Measurements from ENCODE around the gene STIP1.

DNA sequence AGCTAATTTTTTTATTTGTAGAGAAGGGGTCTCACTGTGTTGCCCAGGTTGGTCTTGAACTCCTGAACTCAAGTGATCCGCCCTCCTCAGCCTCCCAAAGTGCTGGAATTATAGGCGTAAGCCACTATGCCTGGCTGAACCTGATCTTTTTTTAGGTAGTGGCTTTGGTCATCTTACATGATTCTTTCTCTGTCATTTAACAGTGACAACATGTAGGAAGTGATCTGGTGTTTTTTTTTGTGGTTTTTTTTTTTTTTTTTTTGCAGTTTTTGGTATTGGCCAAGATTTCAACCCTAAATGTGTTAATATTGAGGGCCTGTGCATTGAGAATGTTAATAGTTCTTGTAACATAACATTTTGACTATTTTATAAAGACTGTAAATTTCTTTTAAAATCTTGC is 12.5 kb downstream of the STIP1 start:
- no peak for TF ChIP-seq CREB1 (IDR thresholded peaks at IDR 0.05; ENCODE audit: low read depth)
- no peak for TF ChIP-seq TAF1 (IDR thresholded peaks at IDR 0.05; ENCODE audit: low read depth)
- no peak for TF ChIP-seq RAD21 (IDR thresholded peaks at IDR 0.05; ENCODE audit: low read depth)
- no peak for TF ChIP-seq REST (IDR thresholded peaks at IDR 0.05; ENCODE audit: low read depth)
- no peak for TF ChIP-seq EGR1 (IDR thresholded peaks at IDR 0.05)
- TF ChIP-seq, protein P1, sequence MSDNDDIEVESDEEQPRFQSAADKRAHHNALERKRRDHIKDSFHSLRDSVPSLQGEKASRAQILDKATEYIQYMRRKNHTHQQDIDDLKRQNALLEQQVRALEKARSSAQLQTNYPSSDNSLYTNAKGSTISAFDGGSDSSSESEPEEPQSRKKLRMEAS (IDR thresholded peaks at IDR 0.05): no peak
- no peak for TF ChIP-seq TEAD4 (IDR thresholded peaks at IDR 0.05)
- no peak for TF ChIP-seq CEBPB (IDR thresholded peaks at IDR 0.05)
- TF ChIP-seq TCF12 (IDR thresholded peaks at IDR 0.05; ENCODE audit: low read depth): no peak
- TF ChIP-seq FOXM1 (IDR thresholded peaks at IDR 0.05; ENCODE audit: borderline replicate concordance, low read depth): no peak
- TF ChIP-seq ZBTB7A (IDR thresholded peaks at IDR 0.05; ENCODE audit: low read depth): no peak
- no peak for TF ChIP-seq EP300 (IDR thresholded peaks at IDR 0.05; ENCODE audit: borderline replicate concordance)
- TF ChIP-seq NFIC (IDR thresholded peaks at IDR 0.05): no peak

All from Ishikawa (cell line).